Measurements from ENCODE around the gene DIS3L2. TPM values are rescaled to one million over a fixed set of nuclear protein-coding genes. Genes with fewer than 3 reads are reported as not detected.

Gene DIS3L2
- total RNA-seq, 1 experiment from 2014 or later, result 28.5 TPM

DNA sequence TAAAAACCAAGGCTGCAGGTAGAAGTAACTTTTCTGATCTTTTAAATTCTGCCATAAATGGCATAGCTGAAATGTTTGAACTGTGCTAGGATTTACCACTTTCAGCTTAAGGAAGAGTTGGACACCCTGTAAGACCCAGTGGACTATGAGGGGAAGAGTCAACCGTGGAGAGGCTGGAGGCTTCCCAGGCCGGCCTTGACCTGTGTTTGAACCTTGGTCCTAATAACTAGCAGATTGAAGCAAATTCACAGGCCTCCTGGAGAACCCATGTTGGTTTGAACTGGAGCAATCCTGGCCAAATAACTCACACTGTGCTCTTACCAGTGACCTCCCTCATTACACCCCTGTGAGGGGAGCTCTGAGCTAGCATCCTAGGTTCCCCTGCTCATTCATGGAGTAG, 329.8 kb downstream of the DIS3L2 start:
- TF ChIP-seq ELF4 (CRISPR knock-in tag; IDR thresholded peaks at IDR 0.05; ENCODE audit: low read depth) (no peak), ZNF396 (CRISPR knock-in tag; IDR thresholded peaks at IDR 0.05; ENCODE audit: borderline replicate concordance) (no peak), IRF2 (CRISPR knock-in tag; IDR thresholded peaks at IDR 0.05; ENCODE audit: borderline replicate concordance, low read depth) (no peak), ZBTB21 (CRISPR knock-in tag; IDR thresholded peaks at IDR 0.05; ENCODE audit: borderline replicate concordance) (no peak), NFATC4 (CRISPR knock-in tag; IDR thresholded peaks at IDR 0.05) (no peak), GRHL2 (CRISPR knock-in tag; IDR thresholded peaks at IDR 0.05; ENCODE audit: insufficient replicate concordance, severe bottlenecking) (no peak), GTF2I (CRISPR knock-in tag; conservative IDR thresholded peaks at IDR 0.05) (no peak), GABPB1 (CRISPR knock-in tag; IDR thresholded peaks at IDR 0.05) (no peak), KAT7 (CRISPR knock-in tag; IDR thresholded peaks at IDR 0.05; ENCODE audit: borderline replicate concordance) (no peak), JAZF1 (CRISPR knock-in tag; IDR thresholded peaks at IDR 0.05) (no peak), ZNF423 (CRISPR knock-in tag; IDR thresholded peaks at IDR 0.05) (no peak), ESRRA (CRISPR knock-in tag; IDR thresholded peaks at IDR 0.05; ENCODE audit: borderline replicate concordance) (no peak)
- TF ChIP-seq, protein P1, sequence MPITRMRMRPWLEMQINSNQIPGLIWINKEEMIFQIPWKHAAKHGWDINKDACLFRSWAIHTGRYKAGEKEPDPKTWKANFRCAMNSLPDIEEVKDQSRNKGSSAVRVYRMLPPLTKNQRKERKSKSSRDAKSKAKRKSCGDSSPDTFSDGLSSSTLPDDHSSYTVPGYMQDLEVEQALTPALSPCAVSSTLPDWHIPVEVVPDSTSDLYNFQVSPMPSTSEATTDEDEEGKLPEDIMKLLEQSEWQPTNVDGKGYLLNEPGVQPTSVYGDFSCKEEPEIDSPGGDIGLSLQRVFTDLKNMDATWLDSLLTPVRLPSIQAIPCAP (CRISPR knock-in tag; IDR thresholded peaks at IDR 0.05), result no peak
- TF ChIP-seq, protein P2, sequence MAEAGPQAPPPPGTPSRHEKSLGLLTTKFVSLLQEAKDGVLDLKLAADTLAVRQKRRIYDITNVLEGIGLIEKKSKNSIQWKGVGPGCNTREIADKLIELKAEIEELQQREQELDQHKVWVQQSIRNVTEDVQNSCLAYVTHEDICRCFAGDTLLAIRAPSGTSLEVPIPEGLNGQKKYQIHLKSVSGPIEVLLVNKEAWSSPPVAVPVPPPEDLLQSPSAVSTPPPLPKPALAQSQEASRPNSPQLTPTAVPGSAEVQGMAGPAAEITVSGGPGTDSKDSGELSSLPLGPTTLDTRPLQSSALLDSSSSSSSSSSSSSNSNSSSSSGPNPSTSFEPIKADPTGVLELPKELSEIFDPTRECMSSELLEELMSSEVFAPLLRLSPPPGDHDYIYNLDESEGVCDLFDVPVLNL (CRISPR knock-in tag; IDR thresholded peaks at IDR 0.05; ENCODE audit: borderline replicate concordance, low read depth), result no peak
- TF ChIP-seq, protein P3, sequence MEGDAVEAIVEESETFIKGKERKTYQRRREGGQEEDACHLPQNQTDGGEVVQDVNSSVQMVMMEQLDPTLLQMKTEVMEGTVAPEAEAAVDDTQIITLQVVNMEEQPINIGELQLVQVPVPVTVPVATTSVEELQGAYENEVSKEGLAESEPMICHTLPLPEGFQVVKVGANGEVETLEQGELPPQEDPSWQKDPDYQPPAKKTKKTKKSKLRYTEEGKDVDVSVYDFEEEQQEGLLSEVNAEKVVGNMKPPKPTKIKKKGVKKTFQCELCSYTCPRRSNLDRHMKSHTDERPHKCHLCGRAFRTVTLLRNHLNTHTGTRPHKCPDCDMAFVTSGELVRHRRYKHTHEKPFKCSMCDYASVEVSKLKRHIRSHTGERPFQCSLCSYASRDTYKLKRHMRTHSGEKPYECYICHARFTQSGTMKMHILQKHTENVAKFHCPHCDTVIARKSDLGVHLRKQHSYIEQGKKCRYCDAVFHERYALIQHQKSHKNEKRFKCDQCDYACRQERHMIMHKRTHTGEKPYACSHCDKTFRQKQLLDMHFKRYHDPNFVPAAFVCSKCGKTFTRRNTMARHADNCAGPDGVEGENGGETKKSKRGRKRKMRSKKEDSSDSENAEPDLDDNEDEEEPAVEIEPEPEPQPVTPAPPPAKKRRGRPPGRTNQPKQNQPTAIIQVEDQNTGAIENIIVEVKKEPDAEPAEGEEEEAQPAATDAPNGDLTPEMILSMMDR (IDR thresholded peaks at IDR 0.05), result no peak
- TF ChIP-seq, protein P4, sequence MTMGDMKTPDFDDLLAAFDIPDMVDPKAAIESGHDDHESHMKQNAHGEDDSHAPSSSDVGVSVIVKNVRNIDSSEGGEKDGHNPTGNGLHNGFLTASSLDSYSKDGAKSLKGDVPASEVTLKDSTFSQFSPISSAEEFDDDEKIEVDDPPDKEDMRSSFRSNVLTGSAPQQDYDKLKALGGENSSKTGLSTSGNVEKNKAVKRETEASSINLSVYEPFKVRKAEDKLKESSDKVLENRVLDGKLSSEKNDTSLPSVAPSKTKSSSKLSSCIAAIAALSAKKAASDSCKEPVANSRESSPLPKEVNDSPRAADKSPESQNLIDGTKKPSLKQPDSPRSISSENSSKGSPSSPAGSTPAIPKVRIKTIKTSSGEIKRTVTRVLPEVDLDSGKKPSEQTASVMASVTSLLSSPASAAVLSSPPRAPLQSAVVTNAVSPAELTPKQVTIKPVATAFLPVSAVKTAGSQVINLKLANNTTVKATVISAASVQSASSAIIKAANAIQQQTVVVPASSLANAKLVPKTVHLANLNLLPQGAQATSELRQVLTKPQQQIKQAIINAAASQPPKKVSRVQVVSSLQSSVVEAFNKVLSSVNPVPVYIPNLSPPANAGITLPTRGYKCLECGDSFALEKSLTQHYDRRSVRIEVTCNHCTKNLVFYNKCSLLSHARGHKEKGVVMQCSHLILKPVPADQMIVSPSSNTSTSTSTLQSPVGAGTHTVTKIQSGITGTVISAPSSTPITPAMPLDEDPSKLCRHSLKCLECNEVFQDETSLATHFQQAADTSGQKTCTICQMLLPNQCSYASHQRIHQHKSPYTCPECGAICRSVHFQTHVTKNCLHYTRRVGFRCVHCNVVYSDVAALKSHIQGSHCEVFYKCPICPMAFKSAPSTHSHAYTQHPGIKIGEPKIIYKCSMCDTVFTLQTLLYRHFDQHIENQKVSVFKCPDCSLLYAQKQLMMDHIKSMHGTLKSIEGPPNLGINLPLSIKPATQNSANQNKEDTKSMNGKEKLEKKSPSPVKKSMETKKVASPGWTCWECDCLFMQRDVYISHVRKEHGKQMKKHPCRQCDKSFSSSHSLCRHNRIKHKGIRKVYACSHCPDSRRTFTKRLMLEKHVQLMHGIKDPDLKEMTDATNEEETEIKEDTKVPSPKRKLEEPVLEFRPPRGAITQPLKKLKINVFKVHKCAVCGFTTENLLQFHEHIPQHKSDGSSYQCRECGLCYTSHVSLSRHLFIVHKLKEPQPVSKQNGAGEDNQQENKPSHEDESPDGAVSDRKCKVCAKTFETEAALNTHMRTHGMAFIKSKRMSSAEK (CRISPR knock-in tag; IDR thresholded peaks at IDR 0.05; ENCODE audit: borderline replicate concordance), result no peak
- TF ChIP-seq, protein P5, sequence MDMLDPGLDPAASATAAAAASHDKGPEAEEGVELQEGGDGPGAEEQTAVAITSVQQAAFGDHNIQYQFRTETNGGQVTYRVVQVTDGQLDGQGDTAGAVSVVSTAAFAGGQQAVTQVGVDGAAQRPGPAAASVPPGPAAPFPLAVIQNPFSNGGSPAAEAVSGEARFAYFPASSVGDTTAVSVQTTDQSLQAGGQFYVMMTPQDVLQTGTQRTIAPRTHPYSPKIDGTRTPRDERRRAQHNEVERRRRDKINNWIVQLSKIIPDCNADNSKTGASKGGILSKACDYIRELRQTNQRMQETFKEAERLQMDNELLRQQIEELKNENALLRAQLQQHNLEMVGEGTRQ (CRISPR knock-in tag; IDR thresholded peaks at IDR 0.05), result no peak
- TF ChIP-seq, protein P6, sequence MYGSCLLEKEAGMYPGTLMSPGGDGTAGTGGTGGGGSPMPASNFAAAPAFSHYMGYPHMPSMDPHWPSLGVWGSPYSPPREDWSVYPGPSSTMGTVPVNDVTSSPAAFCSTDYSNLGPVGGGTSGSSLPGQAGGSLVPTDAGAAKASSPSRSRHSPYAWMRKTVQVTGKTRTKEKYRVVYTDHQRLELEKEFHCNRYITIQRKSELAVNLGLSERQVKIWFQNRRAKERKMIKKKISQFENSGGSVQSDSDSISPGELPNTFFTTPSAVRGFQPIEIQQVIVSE (CRISPR knock-in tag; IDR thresholded peaks at IDR 0.05; ENCODE audit: borderline replicate concordance), result no peak
- DNase-seq (ENCODE audit: low spot score) (no peak), ATAC-seq (no peak)
- no peak overlapping the region for H3K4me3 Mint-ChIP-seq
- peaks cover 11% of the 10 kb centered on the region for H3K4me1 Mint-ChIP-seq
- CTCF ChIA-PET, result interaction anchor here (2.1 to 3.1 kb wide), 3 partner anchors 15 to 390 kb away, joined by 18 to 25 read pairs (median 21); no protein-coding TSS in a partner anchor
- POLR2A ChIA-PET, result no interaction called here
- H3K27ac Mint-ChIP-seq, result no peak overlapping the region
- no peaks in the 10 kb centered on the region for H3K27me3 Mint-ChIP-seq (ENCODE audit: low read depth)
- H3K9me3 Mint-ChIP-seq, result no peaks in the 10 kb centered on the region
- no peaks in the 10 kb centered on the region for H3K36me3 Mint-ChIP-seq

Measured in WTC11 (cell line).